HepG2 (cell line): ENCODE results near the gene STX1B. TPM values are rescaled to one million over a fixed set of nuclear protein-coding genes. Genes with fewer than 3 reads are reported as not detected.
A peak's percentile ranks its signal among the peaks of the same experiment; 100 is the strongest.

Source experiments
- ATRX ChIP-seq: sonication (generic); formaldehyde crosslinking; IDR thresholded peaks from 2 replicates; pipeline ENCODE4 v1.4.0; 2020; ENCODE audit warnings: missing genetic modification reagents, borderline replicate concordance
- BCL6 ChIP-seq: IDR thresholded peaks from 2 replicates; pipeline ENCODE4 v1.6.1; 2016; ENCODE audit warnings: missing genetic modification reagents, missing compliant biosample characterization
- CHCHD3 ChIP-seq: sonication (generic); formaldehyde crosslinking; IDR thresholded peaks from 2 replicates; pipeline ENCODE4 v1.8.0; 2022; ENCODE audit warnings: mild to moderate bottlenecking, missing genetic modification reagents, moderate library complexity
- EED ChIP-seq: sonication (generic); formaldehyde crosslinking; IDR thresholded peaks from 2 replicates; pipeline ENCODE4 v1.5.0; 2020; ENCODE audit warnings: mild to moderate bottlenecking, missing genetic modification reagents
- MTF1 ChIP-seq: sonication (generic); formaldehyde crosslinking; IDR thresholded peaks from 2 replicates; pipeline ENCODE4 v1.5.0; 2020; ENCODE audit warnings: missing genetic modification reagents
- MZF1 ChIP-seq: sonication (generic); formaldehyde crosslinking; IDR thresholded peaks from 2 replicates; pipeline ENCODE4 v1.8.1; 2023; ENCODE audit warnings: mild to moderate bottlenecking, missing genetic modification reagents, borderline replicate concordance
- RFX3 ChIP-seq: IDR thresholded peaks from 2 replicates; pipeline ENCODE4 v1.6.1; 2016; ENCODE audit warnings: missing biosample characterization, missing genetic modification reagents
- SIN3A ChIP-seq: IDR thresholded peaks from 2 replicates; pipeline ENCODE4 v1.6.1; 2011; ENCODE audit warnings: low read depth, mild to moderate bottlenecking, control low read depth, low read length, borderline replicate concordance
- SRF ChIP-seq: IDR thresholded peaks from 2 replicates; pipeline ENCODE4 v1.6.1; 2011; ENCODE audit warnings: mild to moderate bottlenecking, low read depth, low read length, moderate library complexity
- ZFYVE20 ChIP-seq: sonication (generic); formaldehyde crosslinking; IDR thresholded peaks from 2 replicates; pipeline ENCODE4 v1.8.0; 2023; ENCODE audit warnings: low read depth, mild to moderate bottlenecking, moderate library complexity, missing genetic modification reagents, borderline replicate concordance
- ZNF207 ChIP-seq: fragments of 450-650 bp; IDR thresholded peaks from 2 replicates; pipeline ENCODE4 v1.6.1; 2016; ENCODE audit warnings: antibody characterized with exemption, borderline replicate concordance
- ZNF350 ChIP-seq: sonication (generic); formaldehyde crosslinking; IDR thresholded peaks from 2 replicates; pipeline ENCODE4 v1.4.0; 2020; ENCODE audit warnings: mild to moderate bottlenecking, low read depth, missing genetic modification reagents, borderline replicate concordance
- ZNF382 ChIP-seq: sonication (generic); formaldehyde crosslinking; IDR thresholded peaks from 2 replicates; pipeline ENCODE4 v1.5.0; 2020; ENCODE audit warnings: missing genetic modification reagents, mild to moderate bottlenecking, borderline replicate concordance
- polyA plus RNA-seq, 8 experiments: library from polyadenylated mRNA; depleted of rRNA in 3 of 8; stranded (reverse) in 7 of 8; unstranded in 1 of 8; fragments of >200 nt; fragmentation: Illumina TruSeq in 4 of 8; extraction: Trizol in 4 of 8; gene quantifications; 2 replicates each; pipeline versions ENCODE4 v1.2.1 to v1.2.3, GENCODE V29; 2011 to 2016; ENCODE audit warnings: low read depth in 4 of 8, missing spikeins in 1 of 8, mixed read lengths in 1 of 8; ENCODE audit not compliant: insufficient read depth in 1 of 8
- total RNA-seq, 5 experiments: library from RNA; depleted of rRNA; stranded (reverse); fragments of >200 nt; fragmentation: Illumina TruSeq; extraction: Trizol; gene quantifications; 2 replicates each; pipeline ENCODE4 v1.2.3, GENCODE V29; 2016; ENCODE audit warnings: low read depth in 1 of 5
- TF ChIP-seq, protein P1 (sequence below): sonication (generic); formaldehyde crosslinking; IDR thresholded peaks from 2 replicates; pipeline ENCODE4 v1.4.0; 2020; ENCODE audit warnings: missing genetic modification reagents, borderline replicate concordance
- TF ChIP-seq, protein P2 (sequence below): sonication (generic); formaldehyde crosslinking; IDR thresholded peaks from 2 replicates; pipeline ENCODE4 v1.4.0; 2020; ENCODE audit warnings: mild to moderate bottlenecking, missing genetic modification reagents, borderline replicate concordance
- TF ChIP-seq, protein P3 (sequence below): sonication (generic); formaldehyde crosslinking; IDR thresholded peaks from 2 replicates; pipeline ENCODE4 v1.4.0; 2020; ENCODE audit warnings: missing genetic modification reagents
- TF ChIP-seq, protein P4 (sequence below): sonication (generic); formaldehyde crosslinking; IDR thresholded peaks from 2 replicates; pipeline ENCODE4 v1.8.0; 2022; ENCODE audit warnings: missing genetic modification reagents, mild to moderate bottlenecking, inconsistent platforms, borderline replicate concordance

STX1B gene
- total and polyA plus RNA-seq, 2 of the 13 experiments (the other 11 are each of a cell fraction or from before 2014, with no cell fraction given) = 2.1 to 3.0 TPM

DNA sequence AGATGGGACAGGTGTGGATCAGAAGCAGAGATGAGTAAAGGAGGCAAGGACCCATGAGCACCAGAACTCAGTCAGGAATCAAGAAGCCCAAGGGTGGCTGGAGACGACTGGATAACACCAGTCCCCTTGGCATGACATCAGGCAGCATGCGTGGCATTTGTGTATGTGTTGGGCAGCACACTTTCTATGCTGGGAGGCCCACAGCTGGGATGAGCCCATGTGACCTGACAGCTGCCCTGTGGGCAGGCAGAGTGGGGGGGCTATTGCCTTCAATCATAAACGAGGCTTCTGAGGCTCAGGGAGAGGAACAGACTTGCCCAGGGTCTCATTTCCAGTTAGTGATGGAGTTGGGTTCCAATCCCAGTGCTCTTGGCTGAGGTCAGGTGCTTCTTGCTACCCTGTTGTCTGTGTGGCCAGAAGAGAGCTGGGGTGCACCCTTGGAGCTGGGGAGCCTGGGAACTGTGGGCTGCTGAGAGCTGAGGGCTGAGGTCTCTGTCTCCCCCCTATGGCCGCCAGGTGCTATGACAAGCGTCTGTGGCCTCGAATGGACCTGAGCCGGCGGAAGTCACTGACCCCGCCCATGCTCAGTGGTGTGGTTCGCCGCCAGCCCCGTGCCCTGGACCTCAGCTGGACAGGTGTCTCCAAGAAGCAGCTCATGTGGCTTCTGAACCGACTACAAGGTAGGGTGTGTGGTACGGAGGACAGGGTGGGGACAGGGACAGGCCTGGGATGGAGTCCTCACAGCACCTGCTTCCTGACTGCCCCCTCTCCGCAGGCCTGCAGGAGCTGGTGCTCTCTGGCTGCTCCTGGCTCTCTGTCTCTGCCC is 68.6 kb downstream of the STX1B start (continued):
- TF ChIP-seq, protein P1, sequence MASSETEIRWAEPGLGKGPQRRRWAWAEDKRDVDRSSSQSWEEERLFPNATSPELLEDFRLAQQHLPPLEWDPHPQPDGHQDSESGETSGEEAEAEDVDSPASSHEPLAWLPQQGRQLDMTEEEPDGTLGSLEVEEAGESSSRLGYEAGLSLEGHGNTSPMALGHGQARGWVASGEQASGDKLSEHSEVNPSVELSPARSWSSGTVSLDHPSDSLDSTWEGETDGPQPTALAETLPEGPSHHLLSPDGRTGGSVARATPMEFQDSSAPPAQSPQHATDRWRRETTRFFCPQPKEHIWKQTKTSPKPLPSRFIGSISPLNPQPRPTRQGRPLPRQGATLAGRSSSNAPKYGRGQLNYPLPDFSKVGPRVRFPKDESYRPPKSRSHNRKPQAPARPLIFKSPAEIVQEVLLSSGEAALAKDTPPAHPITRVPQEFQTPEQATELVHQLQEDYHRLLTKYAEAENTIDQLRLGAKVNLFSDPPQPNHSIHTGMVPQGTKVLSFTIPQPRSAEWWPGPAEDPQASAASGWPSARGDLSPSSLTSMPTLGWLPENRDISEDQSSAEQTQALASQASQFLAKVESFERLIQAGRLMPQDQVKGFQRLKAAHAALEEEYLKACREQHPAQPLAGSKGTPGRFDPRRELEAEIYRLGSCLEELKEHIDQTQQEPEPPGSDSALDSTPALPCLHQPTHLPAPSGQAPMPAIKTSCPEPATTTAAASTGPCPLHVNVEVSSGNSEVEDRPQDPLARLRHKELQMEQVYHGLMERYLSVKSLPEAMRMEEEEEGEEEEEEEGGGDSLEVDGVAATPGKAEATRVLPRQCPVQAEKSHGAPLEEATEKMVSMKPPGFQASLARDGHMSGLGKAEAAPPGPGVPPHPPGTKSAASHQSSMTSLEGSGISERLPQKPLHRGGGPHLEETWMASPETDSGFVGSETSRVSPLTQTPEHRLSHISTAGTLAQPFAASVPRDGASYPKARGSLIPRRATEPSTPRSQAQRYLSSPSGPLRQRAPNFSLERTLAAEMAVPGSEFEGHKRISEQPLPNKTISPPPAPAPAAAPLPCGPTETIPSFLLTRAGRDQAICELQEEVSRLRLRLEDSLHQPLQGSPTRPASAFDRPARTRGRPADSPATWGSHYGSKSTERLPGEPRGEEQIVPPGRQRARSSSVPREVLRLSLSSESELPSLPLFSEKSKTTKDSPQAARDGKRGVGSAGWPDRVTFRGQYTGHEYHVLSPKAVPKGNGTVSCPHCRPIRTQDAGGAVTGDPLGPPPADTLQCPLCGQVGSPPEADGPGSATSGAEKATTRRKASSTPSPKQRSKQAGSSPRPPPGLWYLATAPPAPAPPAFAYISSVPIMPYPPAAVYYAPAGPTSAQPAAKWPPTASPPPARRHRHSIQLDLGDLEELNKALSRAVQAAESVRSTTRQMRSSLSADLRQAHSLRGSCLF (CRISPR knock-in tag) = no peak
- TF ChIP-seq SRF (no peak), BCL6 (CRISPR knock-in tag) (no peak), ZFYVE20 (CRISPR knock-in tag) (no peak), ATRX (CRISPR knock-in tag) (no peak), ZNF350 (CRISPR knock-in tag) (peak; percentile 29; the same call in 1 of the 2 replicates), EED (no peak), CHCHD3 (no peak), ZNF382 (CRISPR knock-in tag) (no peak), RFX3 (CRISPR knock-in tag) (no peak), MTF1 (no peak), SIN3A (no peak; the same call in 1 of the 2 replicates), MZF1 (CRISPR knock-in tag) (no peak), ZNF207 (no peak)
- TF ChIP-seq, protein P2, sequence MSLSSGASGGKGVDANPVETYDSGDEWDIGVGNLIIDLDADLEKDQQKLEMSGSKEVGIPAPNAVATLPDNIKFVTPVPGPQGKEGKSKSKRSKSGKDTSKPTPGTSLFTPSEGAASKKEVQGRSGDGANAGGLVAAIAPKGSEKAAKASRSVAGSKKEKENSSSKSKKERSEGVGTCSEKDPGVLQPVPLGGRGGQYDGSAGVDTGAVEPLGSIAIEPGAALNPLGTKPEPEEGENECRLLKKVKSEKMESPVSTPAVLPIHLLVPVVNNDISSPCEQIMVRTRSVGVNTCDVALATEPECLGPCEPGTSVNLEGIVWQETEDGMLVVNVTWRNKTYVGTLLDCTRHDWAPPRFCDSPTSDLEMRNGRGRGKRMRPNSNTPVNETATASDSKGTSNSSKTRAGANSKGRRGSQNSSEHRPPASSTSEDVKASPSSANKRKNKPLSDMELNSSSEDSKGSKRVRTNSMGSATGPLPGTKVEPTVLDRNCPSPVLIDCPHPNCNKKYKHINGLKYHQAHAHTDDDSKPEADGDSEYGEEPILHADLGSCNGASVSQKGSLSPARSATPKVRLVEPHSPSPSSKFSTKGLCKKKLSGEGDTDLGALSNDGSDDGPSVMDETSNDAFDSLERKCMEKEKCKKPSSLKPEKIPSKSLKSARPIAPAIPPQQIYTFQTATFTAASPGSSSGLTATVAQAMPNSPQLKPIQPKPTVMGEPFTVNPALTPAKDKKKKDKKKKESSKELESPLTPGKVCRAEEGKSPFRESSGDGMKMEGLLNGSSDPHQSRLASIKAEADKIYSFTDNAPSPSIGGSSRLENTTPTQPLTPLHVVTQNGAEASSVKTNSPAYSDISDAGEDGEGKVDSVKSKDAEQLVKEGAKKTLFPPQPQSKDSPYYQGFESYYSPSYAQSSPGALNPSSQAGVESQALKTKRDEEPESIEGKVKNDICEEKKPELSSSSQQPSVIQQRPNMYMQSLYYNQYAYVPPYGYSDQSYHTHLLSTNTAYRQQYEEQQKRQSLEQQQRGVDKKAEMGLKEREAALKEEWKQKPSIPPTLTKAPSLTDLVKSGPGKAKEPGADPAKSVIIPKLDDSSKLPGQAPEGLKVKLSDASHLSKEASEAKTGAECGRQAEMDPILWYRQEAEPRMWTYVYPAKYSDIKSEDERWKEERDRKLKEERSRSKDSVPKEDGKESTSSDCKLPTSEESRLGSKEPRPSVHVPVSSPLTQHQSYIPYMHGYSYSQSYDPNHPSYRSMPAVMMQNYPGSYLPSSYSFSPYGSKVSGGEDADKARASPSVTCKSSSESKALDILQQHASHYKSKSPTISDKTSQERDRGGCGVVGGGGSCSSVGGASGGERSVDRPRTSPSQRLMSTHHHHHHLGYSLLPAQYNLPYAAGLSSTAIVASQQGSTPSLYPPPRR (CRISPR knock-in tag) = no peak
- TF ChIP-seq, protein P3, sequence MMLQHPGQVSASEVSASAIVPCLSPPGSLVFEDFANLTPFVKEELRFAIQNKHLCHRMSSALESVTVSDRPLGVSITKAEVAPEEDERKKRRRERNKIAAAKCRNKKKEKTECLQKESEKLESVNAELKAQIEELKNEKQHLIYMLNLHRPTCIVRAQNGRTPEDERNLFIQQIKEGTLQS (CRISPR knock-in tag) = no peak
- TF ChIP-seq, protein P4, sequence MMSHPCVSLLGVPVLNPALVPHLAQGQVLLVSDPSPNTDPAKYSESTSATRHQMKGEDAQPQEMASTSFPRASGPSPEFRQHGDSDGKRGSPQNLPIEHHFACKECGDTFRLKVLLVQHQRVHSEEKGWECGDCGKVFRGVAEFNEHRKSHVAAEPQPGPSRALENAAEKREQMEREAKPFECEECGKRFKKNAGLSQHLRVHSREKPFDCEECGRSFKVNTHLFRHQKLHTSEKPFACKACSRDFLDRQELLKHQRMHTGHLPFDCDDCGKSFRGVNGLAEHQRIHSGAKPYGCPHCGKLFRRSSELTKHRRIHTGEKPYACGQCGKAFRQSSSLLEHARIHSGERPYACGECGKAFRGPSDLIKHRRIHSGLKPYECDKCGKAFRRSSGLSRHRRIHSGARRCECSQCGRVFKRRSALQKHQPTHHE (CRISPR knock-in tag) = no peak
